Spinal cord (tissue), 10 donors: ENCODE measurements around the gene PEMT. TPM values are rescaled to one million over a fixed set of nuclear protein-coding genes. Genes with fewer than 3 reads are reported as not detected.
A peak's percentile ranks its signal among the peaks of the same experiment; 100 is the strongest.

ENCODE experiments used
- DNase-seq, 6 donors: peaks; one replicate each; pipeline versions ENCODE4 v3.0.0 to v3.0.0-alpha.2; 2013 to 2015; ENCODE audit warnings: low spot score in 6 of 6, low read depth in 4 of 6
- H3K27ac ChIP-seq: one replicate; pipeline ENCODE4 v1.5.1; 2013; ENCODE audit warnings: low read depth, low read length, control low read depth
- H3K27me3 ChIP-seq: one replicate; pipeline ENCODE4 v1.6.1; 2013; ENCODE audit warnings: low read length; ENCODE audit not compliant: control insufficient read depth, insufficient read depth
- H3K36me3 ChIP-seq: one replicate; pipeline ENCODE4 v1.6.1; 2013; ENCODE audit warnings: low read length; ENCODE audit not compliant: control insufficient read depth, insufficient read depth
- H3K4me1 ChIP-seq: one replicate; pipeline ENCODE4 v1.6.1; 2013; ENCODE audit warnings: low read length; ENCODE audit not compliant: control insufficient read depth, insufficient read depth
- H3K4me3 ChIP-seq: one replicate; pipeline ENCODE4 v1.5.1; 2013; ENCODE audit warnings: low read depth, low read length, control low read depth
- H3K9me3 ChIP-seq: one replicate; pipeline ENCODE4 v1.6.1; 2013; ENCODE audit warnings: low read length; ENCODE audit not compliant: control insufficient read depth, insufficient read depth
- WGBS: methylation state at CpG from one replicate; pipeline ENCODE4 v1.1.5; 2013; ENCODE audit warnings: missing lambda C conversion rate; ENCODE audit not compliant: insufficient coverage; 5-methylcytosine and 5-hydroxymethylcytosine counted together
- polyA plus RNA-seq, 2 donors: library from polyadenylated mRNA; unstranded; fragments of 120-200 nt; gene quantifications; one replicate each; pipeline ENCODE4 v1.2.1, GENCODE V29; 2013; ENCODE audit not compliant: insufficient read length in 2 of 2
- total RNA-seq, 2 donors: library from RNA; depleted of rRNA in 1 of 2; stranded (reverse); fragments of 120-200 nt in 1 of 2; fragments of >200 nt in 1 of 2; gene quantifications; one replicate each; pipeline versions ENCODE4 v1.2.3 to v1.2.4, GENCODE V29; 2013 to 2014
- donor health status: healthy.

PEMT gene
- total and polyA plus RNA-seq, 4 donors: 28.5 to 48.3 (median 43.9) TPM

DNA sequence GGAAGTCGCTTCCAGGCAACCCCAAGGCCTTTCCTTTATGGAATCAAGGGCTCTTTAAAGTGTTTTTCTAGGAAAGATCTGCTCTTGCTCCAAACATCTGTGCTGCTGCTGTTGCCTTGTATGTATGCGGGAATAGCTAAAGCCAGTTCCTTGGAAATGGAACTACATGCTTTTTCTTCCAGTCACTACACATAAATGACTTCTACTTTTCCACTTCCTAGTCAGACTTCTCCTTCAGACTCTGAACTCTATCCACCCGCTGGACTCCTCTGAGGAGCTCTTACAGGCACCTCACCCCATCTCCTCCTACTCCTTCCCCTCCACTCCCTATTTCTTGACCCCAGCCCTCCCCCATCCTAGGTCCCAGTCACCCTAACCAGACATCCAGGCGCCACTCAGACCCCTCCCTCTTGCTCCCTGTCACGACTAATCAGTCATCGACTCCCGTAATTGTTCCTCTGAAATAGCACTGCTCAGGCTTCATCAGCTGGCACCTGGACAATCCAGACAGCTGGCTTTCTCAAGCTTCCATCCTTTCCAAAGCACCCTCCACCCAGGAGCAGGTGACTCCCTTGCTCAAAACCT lies 15.0 kb upstream of the PEMT start:
- H3K9me3 ChIP-seq: no peaks in the 10 kb centered on the region
- no peaks in the 10 kb centered on the region for H3K36me3 ChIP-seq
- no peaks in the 10 kb centered on the region for H3K27me3 ChIP-seq
- peaks cover 11% of the 10 kb centered on the region for H3K4me1 ChIP-seq
- no peak overlapping the region for H3K4me3 ChIP-seq
- no peak overlapping the region for H3K27ac ChIP-seq
- 54% methylated on average over 6 of the region's 7 CpGs for WGBS
- no peak for DNase-seq

DNA sequence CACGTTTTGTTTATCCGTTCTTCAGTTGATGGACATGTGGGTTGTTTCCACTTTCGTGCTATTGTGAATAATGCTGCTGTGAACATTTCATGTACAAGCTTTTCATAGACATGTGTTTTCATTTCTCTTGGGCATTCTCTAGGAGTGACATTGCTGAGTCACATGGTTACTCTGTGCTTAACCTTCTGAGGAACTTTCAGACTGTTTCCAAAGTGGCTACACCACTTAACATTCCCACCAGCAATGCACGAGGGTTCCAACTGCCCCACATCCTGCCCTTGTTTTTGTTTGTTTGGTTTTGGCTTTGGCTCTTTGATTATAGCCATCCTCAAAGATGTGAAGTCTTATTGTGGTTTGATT lies 14.2 kb upstream of the PEMT start:
- Histone ChIP-seq H3K27ac (no peak overlapping the region), H3K4me3 (no peak overlapping the region), H3K9me3 (no peaks in the 10 kb centered on the region), H3K4me1 (peaks cover 11% of the 10 kb centered on the region), H3K36me3 (no peaks in the 10 kb centered on the region), H3K27me3 (no peaks in the 10 kb centered on the region)
- no peak for DNase-seq
- WGBS: no CpG with 5 or more reads among the region's 4 CpGs

DNA sequence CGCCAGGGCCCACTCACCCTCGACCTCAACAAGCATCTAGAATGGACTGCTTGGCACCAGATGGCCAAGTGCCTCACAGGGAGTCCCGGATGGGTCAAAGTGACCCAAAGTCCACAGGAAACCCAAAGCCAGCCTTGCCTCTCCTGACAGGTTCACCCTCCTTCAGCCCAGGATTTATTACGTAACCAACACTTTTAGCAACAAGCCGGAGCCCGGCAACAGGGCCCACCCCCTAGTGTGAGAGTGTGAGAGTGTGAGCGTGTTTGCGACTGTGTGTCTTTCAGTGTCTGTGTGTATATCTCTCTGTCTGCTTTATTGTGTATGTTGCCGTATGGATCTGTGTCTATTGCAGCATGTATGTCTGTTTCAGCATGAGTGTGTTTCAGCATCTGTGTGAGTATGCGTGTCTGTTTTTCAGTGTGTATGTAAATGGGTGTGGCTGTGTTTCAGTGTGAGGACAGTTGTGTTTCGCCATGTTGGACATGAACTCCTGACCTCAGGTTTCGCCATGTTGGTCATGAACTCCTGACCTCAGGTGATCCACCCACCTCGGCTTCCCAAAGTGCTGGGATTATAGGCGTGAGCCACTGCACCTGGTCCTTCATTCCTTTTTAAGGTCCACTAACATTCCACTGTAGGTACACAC lies 13.7 kb upstream of the PEMT start:
- Histone ChIP-seq H3K27ac (no peak overlapping the region), H3K4me3 (no peak overlapping the region), H3K27me3 (no peaks in the 10 kb centered on the region), H3K4me1 (peaks cover 11% of the 10 kb centered on the region), H3K9me3 (no peaks in the 10 kb centered on the region), H3K36me3 (no peaks in the 10 kb centered on the region)
- DNase-seq: no peak
- WGBS: 80% methylated on average over 11 of the region's 14 CpGs

DNA sequence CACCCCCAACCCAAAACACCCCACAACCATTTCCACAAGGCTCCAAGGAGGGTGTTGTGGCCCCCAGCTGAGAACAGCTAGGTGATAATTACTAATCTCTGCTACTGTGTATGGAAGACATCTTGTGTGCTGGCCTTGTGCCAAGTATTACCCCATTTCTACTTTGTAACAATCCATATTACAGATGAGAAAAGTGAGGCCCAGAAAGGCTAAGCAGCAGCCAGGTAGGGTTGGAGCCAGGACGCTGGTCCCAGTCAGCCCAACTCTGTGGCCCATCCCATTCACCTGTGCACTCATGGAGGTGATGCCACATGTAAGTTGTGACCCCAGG lies 12.4 kb upstream of the PEMT start:
- WGBS: 80% methylated on average over 1 of the region's 1 CpG
- DNase-seq: no peak
- Histone ChIP-seq H3K9me3 (no peaks in the 10 kb centered on the region), H3K4me3 (no peak overlapping the region), H3K27me3 (no peaks in the 10 kb centered on the region), H3K36me3 (no peaks in the 10 kb centered on the region), H3K27ac (no peak overlapping the region), H3K4me1 (peaks cover 11% of the 10 kb centered on the region)

DNA sequence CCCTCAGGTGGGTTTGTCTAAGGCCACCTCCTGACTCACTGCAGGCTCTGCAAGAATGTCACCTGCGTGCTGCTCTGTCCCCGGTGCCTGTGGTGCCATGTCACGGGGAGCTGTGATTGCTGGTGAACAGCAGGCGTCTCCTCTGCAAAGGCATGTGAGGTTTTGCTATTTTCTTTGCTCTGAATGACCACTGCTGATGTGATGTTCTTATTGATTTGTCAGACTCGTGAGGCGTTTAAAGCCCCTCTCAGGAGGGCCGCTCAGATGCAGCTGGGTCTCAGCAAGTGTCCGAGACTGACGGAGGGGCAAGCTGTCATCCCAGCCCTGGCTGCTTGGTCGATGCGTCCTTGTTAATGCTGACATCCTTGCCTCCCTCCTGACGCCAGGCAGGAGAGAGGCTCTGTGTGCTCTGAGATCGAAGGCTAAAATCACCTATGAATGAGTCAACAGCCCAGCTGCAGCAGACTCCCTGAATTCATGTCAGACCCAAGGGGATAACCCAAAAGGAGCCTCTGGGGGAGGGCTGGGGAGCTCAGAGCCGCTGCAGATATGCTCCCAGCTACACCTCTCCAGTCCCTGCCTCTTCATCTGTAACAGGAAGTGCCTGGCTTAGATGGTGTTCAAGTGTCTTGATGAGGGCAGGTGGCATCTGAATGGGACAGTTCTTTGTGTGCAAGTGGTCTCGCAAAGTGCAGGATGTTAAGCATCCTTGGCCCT lies 11.8 kb upstream of the PEMT start:
- no peaks in the 10 kb centered on the region for H3K36me3 ChIP-seq
- no peak overlapping the region for H3K4me3 ChIP-seq
- peaks cover 11% of the 10 kb centered on the region for H3K4me1 ChIP-seq
- H3K9me3 ChIP-seq: no peaks in the 10 kb centered on the region
- H3K27me3 ChIP-seq: no peaks in the 10 kb centered on the region
- 43% methylated on average over 14 of the region's 15 CpGs for WGBS
- no peak overlapping the region for H3K27ac ChIP-seq
- DNase-seq: peak in 1 of 6 donors; percentile 76

DNA sequence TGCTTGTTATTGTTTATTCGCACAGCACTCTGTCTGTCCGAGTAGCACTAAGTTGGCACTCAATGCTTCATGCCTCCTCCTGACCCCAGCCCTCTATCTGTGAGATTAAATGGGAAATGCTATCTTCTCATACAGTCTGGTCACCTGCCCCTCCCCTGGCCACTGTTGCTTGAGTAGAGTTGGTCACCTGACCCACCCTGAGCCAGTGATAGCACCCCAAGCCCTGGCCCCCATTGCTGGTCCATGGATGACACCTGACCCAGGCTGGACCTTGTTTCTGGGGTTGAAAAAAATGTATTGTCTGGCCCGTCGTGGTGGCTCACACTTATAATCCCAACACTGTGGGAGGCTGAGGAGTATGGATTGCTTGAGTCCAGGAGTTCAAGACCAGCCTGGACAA lies 8.5 kb upstream of the PEMT start:
- Histone ChIP-seq H3K4me3 (no peak overlapping the region), H3K27ac (no peak overlapping the region), H3K27me3 (no peaks in the 10 kb centered on the region), H3K4me1 (peaks cover 11% of the 10 kb centered on the region), H3K9me3 (no peaks in the 10 kb centered on the region), H3K36me3 (no peaks in the 10 kb centered on the region)
- no CpG with 5 or more reads among the region's 4 CpGs for WGBS
- DNase-seq: no peak

DNA sequence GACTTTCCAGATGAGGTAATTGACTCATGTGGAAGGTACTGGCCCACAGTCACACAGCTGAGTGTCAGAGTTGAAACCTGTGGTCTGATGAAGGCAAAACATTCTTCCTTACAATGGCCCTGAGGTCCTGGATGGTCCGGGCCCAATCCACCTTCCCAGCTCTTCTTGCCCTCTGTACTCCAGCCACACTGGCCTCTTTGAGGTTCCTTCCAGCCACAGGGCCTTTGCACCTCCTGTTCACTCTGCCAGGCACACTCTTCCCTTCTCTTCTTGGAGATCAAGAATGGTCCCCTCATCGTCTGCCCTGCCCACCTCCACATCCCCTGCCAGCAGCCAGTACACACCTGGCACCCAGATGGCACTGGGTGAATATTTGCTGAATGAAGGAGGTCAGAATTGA lies 6.5 kb upstream of the PEMT start:
- Histone ChIP-seq H3K9me3 (no peaks in the 10 kb centered on the region), H3K36me3 (no peaks in the 10 kb centered on the region), H3K4me3 (no peak overlapping the region), H3K27ac (no peak overlapping the region), H3K27me3 (no peaks in the 10 kb centered on the region), H3K4me1 (peaks cover 4% of the 10 kb centered on the region)
- DNase-seq: no peak
- 100% methylated on average over 1 of the region's 2 CpGs for WGBS

DNA sequence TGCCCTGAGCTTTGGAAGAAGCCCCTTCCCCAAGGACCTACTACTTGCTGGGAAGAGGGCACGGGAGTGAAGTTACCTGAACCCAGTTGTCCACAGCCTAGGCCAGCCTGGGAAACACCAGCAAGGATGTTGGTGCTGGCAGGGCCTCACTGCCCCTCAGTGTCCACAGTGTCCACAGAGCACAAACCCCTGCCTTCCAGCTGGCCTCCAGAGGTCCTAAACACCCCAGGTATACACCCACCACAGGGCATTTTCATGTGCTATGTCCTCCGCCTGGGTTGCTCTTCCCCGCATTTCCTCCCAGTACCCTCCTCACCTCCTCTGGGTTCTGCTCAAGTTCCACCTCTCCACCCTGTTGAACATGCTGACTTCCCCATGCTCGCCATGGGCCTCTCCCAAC lies 4.2 kb upstream of the PEMT start:
- no peak for DNase-seq
- Histone ChIP-seq H3K4me3 (no peak overlapping the region), H3K4me1 (peaks cover 15% of the 10 kb centered on the region), H3K36me3 (no peaks in the 10 kb centered on the region), H3K9me3 (no peaks in the 10 kb centered on the region), H3K27ac (no peak overlapping the region), H3K27me3 (no peaks in the 10 kb centered on the region)
- 78% methylated on average over 3 of the region's 4 CpGs for WGBS

DNA sequence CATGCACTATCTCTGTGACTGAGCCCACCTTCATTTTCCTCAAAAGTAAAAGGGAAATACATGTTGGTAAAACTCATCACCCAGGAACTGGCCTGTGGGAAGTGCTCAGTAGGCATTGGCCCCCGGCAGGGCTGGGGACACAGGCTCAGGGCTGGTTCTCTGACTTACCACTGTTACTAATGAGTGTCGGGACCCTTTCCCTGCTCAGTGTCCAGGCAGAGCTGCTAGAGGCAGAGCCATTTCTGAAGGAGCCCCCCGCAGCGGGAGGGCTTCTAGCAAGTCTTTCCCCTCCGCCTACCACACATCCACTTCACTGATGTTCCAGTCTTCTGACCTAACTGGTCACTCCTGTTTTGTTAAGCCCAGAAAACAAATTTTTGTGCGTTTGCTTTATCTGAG lies 1.7 kb upstream of the PEMT start:
- Histone ChIP-seq H3K36me3 (peaks cover 4% of the 10 kb centered on the region), H3K4me1 (peaks cover 30% of the 10 kb centered on the region), H3K4me3 (no peak overlapping the region), H3K27me3 (no peaks in the 10 kb centered on the region), H3K9me3 (no peaks in the 10 kb centered on the region), H3K27ac (no peak overlapping the region)
- 95% methylated on average over 4 of the region's 6 CpGs for WGBS
- no peak for DNase-seq

DNA sequence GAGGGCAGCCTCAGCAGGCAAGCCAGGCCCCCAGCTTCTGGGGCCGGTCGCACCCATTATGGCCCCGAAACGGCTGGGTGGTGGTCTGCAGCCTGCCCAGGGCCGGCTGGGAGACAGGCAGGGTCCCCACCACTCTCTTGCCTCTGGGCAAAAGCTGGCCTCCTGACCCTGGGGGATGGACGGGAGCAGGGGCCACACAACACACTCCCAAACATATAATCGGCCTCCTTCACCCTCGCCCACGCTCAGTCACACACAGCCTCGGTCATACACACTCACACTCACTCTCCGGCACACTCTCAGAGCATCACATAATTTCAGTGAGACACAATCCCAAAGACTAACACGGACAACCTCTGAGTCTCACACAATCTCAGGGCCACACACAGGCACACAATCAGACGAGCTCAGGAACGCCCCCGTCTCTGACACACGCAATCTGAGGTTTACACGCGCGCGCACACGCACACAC lies 589 bp downstream of the PEMT start:
- Histone ChIP-seq H3K4me3 (peak overlapping the region; percentile 91), H3K36me3 (peaks cover 4% of the 10 kb centered on the region), H3K9me3 (no peaks in the 10 kb centered on the region), H3K27me3 (no peaks in the 10 kb centered on the region), H3K4me1 (peaks cover 30% of the 10 kb centered on the region), H3K27ac (peak overlapping the region; percentile 94)
- under 1% methylated on average over 21 of the region's 21 CpGs for WGBS
- DNase-seq: no peak
